Measurements from ENCODE around the gene PTPRU.

PTPRU gene

GRCh38 chr1:29202053-29202452, 34.3 kb upstream of the PTPRU start:
- Histone ChIP-seq H3F3A (ENCODE audit: insufficient read depth, low read length) (no peaks in the 10 kb centered on the region), H2AFZ (ENCODE audit: low read length) (no peak overlapping the region; the same call in 1 of the 2 replicates), H3K79me2 (ENCODE audit: low read length) (no peaks in the 10 kb centered on the region), H3K36me3 (replicated peaks; ENCODE audit: insufficient read depth, low read length) (no peaks in the 10 kb centered on the region), H3K9me2 (replicated peaks; ENCODE audit: insufficient read depth, low read length) (no peaks in the 10 kb centered on the region), H3K9me3 (replicated peaks; ENCODE audit: insufficient read depth, low read length) (no peaks in the 10 kb centered on the region), H3K4me3 (ENCODE audit: low read length) (no peak overlapping the region), H3K27ac (ENCODE audit: low read length) (peak overlapping the region; percentile 53), H3K4me2 (ENCODE audit: low read depth, low read length) (peak overlapping the region; percentile 32), H3K4me1 (ENCODE audit: low read length) (peaks cover 8% of the 10 kb centered on the region), H3K27me3 (replicated peaks; ENCODE audit: insufficient read depth, low read length) (no peaks in the 10 kb centered on the region), H4K20me1 (ENCODE audit: insufficient read depth, low read length) (no peaks in the 10 kb centered on the region), H3K9ac (ENCODE audit: low read length) (peak overlapping the region; percentile 23; the same call in 1 of the 2 replicates)
- TF ChIP-seq EZH2phosphoT487 (IDR thresholded peaks at IDR 0.05; ENCODE audit: low read length) (no peak), CTCF (IDR thresholded peaks at IDR 0.05; ENCODE audit: low read length) (no peak), EZH2 (optimal IDR thresholded peaks at IDR 0.05; ENCODE audit: low read depth, low read length) (no peak)
- no peak for DNase-seq

DNA sequence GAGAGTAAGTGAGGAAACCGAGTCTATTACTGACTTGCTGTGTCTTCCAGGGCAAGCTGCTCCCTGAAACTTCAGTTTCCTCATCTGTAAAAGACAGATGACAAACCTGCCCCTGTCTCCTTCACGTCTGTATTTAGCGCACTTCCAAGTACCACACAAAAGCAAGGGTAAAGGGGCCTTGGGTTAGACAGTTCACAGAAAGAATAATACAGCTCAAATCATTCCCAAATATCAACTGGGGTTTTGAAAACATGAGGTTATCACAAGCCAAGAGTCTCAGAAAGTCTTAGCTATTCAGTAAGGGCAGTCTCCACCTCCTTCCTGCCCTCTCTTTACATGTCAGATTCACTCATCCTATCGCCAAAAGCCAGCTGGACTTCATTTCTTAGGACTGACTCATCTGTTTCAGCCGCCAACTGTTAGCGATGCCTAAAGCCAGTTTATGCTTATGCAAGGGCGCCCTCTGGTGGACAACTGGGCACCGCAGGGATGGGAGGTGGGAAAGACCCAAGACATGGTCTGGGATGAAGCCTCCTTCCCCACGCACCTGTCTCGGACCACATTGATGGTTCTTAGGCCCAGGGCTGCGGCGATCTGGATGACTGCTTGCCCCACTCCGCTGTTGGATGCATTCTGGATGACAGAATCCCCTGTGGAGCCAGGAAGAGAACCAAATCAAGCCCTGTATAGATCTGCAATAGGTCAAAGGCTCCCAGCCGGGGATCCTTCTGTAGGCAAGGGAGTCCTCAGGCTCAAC, 33.6 kb upstream of the PTPRU start:
- no peak overlapping the region for H3K4me3 ChIP-seq (ENCODE audit: low read length)
- H3K27me3 ChIP-seq (replicated peaks; ENCODE audit: insufficient read depth, low read length): no peaks in the 10 kb centered on the region
- H3K79me2 ChIP-seq (ENCODE audit: low read length): no peaks in the 10 kb centered on the region
- H3K9ac ChIP-seq (ENCODE audit: low read length): peak overlapping the region; percentile 23; the same call in 1 of the 2 replicates
- H3K9me3 ChIP-seq (replicated peaks; ENCODE audit: insufficient read depth, low read length): no peaks in the 10 kb centered on the region
- H3K27ac ChIP-seq (ENCODE audit: low read length): peak overlapping the region; percentile 53
- TF ChIP-seq EZH2phosphoT487 (IDR thresholded peaks at IDR 0.05; ENCODE audit: low read length) (no peak), CTCF (IDR thresholded peaks at IDR 0.05; ENCODE audit: low read length) (peak; percentile 97)
- peak; percentile 91 for DNase-seq
- no peaks in the 10 kb centered on the region for H3K9me2 ChIP-seq (replicated peaks; ENCODE audit: insufficient read depth, low read length)
- no peaks in the 10 kb centered on the region for H3F3A ChIP-seq (ENCODE audit: insufficient read depth, low read length)
- peak overlapping the region; percentile 48 for H2AFZ ChIP-seq (ENCODE audit: low read length)
- no peaks in the 10 kb centered on the region for H4K20me1 ChIP-seq (ENCODE audit: insufficient read depth, low read length)
- peak overlapping the region; percentile 32 for H3K4me2 ChIP-seq (ENCODE audit: low read depth, low read length)
- peaks cover 8% of the 10 kb centered on the region for H3K4me1 ChIP-seq (ENCODE audit: low read length)
- no peaks in the 10 kb centered on the region for H3K36me3 ChIP-seq (replicated peaks; ENCODE audit: insufficient read depth, low read length)

DNA sequence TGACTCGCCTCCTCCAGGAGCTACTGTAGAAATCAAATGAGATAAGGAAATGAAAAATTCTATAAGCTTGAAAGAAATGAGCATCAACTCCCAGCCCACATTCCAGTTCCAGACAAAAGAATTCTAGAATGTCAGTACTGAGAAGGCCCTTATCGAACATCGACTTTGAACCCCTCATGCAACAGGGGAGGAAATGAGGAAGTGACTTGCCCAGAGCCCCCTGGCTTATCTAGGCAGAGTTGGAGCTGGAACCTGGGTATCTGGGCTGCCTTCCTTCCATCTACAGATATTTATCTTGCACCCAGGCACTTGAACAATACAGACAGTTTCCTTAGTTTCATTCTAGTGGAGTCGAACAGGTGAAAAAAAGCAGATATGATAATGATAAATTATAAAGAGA, 27.9 kb upstream of the PTPRU start:
- TF ChIP-seq EZH2 (optimal IDR thresholded peaks at IDR 0.05; ENCODE audit: low read depth, low read length): no peak
- H3K27me3 ChIP-seq (replicated peaks; ENCODE audit: insufficient read depth, low read length): no peaks in the 10 kb centered on the region
- H3K27ac ChIP-seq (ENCODE audit: low read length): no peak overlapping the region
- H4K20me1 ChIP-seq (ENCODE audit: insufficient read depth, low read length): no peaks in the 10 kb centered on the region
- H3K79me2 ChIP-seq (ENCODE audit: low read length): no peaks in the 10 kb centered on the region
- no peaks in the 10 kb centered on the region for H3F3A ChIP-seq (ENCODE audit: insufficient read depth, low read length)
- no peak overlapping the region for H3K4me3 ChIP-seq (ENCODE audit: low read length)
- DNase-seq: no peak
- H3K36me3 ChIP-seq (replicated peaks; ENCODE audit: insufficient read depth, low read length): no peaks in the 10 kb centered on the region
- H2AFZ ChIP-seq (ENCODE audit: low read length): no peak overlapping the region
- no peaks in the 10 kb centered on the region for H3K9me3 ChIP-seq (replicated peaks; ENCODE audit: insufficient read depth, low read length)
- H3K9me2 ChIP-seq (replicated peaks; ENCODE audit: insufficient read depth, low read length): no peaks in the 10 kb centered on the region
- no peak overlapping the region for H3K4me2 ChIP-seq (ENCODE audit: low read depth, low read length)
- no peaks in the 10 kb centered on the region for H3K4me1 ChIP-seq (ENCODE audit: low read length)
- H3K9ac ChIP-seq (ENCODE audit: low read length): no peak overlapping the region

DNA sequence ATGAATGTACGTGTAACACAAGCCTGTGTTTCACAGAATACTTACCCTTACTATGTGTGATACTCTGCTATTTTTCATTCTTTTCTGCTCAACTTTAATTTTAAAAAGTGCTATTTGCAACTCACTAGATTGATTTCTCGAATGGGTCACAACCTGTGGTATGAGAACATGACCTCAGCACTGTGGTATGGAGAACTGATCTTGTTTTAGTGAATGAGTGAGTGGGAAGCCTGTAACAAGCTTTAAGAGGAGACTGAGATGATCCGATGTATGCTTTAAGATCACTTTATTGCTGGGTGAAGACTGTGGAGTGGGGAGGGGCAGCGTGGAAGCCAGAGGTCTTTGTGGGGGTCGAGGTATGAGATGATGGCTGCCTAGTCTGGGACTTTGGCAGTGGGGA, 27.1 kb upstream of the PTPRU start:
- Histone ChIP-seq H3F3A (ENCODE audit: insufficient read depth, low read length) (no peaks in the 10 kb centered on the region), H2AFZ (ENCODE audit: low read length) (no peak overlapping the region), H3K79me2 (ENCODE audit: low read length) (no peaks in the 10 kb centered on the region), H4K20me1 (ENCODE audit: insufficient read depth, low read length) (no peaks in the 10 kb centered on the region), H3K9me3 (replicated peaks; ENCODE audit: insufficient read depth, low read length) (no peaks in the 10 kb centered on the region), H3K27me3 (replicated peaks; ENCODE audit: insufficient read depth, low read length) (no peaks in the 10 kb centered on the region), H3K4me2 (ENCODE audit: low read depth, low read length) (no peak overlapping the region), H3K9ac (ENCODE audit: low read length) (no peak overlapping the region), H3K27ac (ENCODE audit: low read length) (no peak overlapping the region), H3K36me3 (replicated peaks; ENCODE audit: insufficient read depth, low read length) (no peaks in the 10 kb centered on the region), H3K4me3 (ENCODE audit: low read length) (no peak overlapping the region), H3K4me1 (ENCODE audit: low read length) (no peaks in the 10 kb centered on the region), H3K9me2 (replicated peaks; ENCODE audit: insufficient read depth, low read length) (no peaks in the 10 kb centered on the region)
- TF ChIP-seq CTCF (IDR thresholded peaks at IDR 0.05; ENCODE audit: low read length): no peak
- no peak for TF ChIP-seq EZH2 (optimal IDR thresholded peaks at IDR 0.05; ENCODE audit: low read depth, low read length)
- TF ChIP-seq EZH2phosphoT487 (IDR thresholded peaks at IDR 0.05; ENCODE audit: low read length): no peak
- DNase-seq: no peak
